Putamen (tissue), 1 donor: Measurements from ENCODE around the gene PPIL6.
"Not testable (repeated sequence)": the region's sequence is repeated elsewhere in the genome, so short reads cannot be mapped to it uniquely, and the experiment has no call there.

ENCODE experiments used
- DNase-seq: peaks from one replicate; pipeline ENCODE4 v3.0.0-alpha.2; 2016; ENCODE audit warnings: low spot score

Gene PPIL6

GRCh38 chr6:109393886-109394281, 46.5 kb downstream of the PPIL6 start:
- DNase-seq = no peak

DNA sequence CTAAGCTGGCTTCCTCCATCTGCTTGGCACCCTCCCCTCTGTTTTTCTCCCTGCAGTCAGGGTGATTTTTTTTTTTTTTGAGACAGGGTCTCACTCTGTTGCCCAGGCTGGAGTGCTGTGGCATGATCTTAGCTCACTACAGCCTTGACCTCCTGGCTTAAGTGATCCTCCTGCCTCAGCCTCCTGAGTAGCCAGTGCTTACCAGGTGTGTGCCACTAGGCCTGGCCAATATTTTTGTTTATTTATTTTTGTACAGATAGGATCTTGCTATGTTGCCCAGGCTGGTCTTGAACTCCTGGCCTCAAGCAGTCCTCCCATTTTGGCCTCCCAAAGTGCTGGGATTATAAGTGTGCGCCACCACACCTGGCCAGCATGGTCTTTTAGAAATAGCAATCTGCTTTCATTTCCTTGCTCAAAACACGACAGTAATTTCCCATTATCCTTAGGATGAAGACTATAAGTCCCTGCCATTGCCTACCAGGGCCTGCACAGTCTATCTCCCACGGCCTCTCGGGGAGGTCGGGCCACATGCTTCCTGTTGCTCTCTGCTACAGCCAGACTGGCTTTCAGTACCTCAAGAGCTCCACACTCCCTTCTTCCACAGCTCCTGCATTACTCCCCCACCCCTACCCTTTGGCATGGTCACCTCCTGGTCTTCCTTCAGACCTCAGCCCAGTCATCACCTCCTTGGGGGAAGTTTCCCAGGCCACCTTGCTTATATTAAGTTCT, 47.1 kb downstream of the PPIL6 start:
- DNase-seq = no peak

DNA sequence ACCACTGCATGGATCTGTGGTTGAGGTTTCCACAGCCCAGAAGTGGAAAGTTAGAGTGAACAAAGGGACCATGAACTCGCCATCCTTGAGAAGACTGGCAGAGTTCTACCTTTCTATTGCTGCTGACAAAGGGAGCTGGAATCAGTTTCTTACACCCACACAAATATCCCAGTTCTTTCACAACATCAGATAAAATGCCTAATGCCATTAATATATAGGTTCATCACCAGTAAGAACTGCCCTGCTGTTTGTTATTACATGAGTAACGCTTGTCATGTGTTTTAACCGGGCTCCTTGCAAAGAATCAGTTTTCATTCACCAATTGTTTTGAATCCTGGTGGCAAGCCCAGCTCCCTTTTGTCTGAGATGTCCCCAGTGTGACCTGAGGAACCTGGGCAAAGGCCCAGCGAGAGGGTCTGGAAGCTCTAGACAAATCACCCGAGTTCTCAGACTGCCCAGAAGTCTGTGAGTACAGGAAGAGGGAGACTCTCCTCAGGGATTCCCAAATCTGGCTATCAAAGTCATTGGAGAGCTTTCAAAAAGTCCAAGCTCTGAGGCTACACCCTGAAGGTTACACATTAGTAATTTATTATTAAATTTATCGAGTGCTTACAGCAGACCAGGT, 50.7 kb downstream of the PPIL6 start:
- no peak for DNase-seq

DNA sequence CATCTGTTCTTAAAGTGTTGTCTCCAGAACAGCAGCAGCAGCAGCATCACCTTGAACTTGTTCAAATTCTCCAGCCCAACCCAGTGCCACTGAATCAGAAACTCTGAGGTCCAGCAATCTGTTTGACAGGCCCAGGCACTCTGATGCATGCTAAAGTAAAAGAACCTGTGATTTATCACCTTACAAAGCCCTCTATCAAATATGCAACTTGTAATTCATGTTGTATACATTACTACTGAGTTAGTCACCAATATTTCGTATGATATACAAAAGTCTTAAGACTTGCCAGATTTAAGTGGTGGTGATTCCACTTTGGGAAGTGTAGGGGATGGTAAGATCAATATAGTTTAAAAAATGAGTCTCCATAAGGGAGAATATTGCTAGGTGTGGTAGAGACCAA, 52.2 kb downstream of the PPIL6 start:
- no peak for DNase-seq

- no peak for DNase-seq
Observed at GRCh38 chr6:109383438-109383940, 56.9 kb downstream of the PPIL6 start.

DNA sequence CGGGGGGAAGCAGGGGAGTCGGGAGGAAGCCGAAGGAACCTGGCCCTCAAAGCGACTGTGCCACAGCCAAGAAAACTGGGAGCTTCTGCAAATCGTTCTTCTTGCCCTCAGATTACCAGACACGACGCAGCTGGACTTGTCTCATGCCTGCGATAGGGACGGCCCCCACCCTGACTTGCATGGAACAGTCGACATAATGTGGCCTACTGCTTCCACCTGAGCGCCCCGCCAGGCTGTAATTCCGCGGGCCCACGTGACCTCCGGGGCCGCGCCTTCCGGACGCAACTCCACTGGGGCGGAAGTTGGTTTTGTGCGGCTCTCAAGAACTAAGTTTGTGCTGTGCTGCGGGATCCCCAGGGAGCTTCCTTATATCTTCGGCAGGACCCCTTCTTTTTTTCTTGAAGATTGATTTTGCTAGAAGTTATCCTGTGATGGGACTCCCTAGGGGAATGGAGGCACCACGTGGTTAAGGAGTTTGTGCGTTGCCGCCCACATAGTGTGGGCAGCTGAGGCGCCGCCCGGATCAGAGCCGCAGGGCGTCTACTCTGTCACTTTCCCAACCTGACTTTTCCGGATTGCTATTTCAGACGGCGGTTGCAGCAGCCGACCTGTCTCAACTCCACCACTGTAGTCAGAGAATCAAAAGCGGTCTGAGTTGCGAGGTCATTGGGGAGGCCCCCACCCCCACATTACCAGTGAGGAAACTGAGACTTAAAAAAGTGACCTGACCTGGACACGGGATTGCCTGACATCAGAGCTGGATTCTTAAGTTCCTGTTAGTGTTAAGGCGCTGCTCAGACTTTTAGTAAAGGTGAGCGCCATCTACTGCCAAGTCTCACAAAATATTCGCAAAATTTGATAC, 57.6 kb downstream of the PPIL6 start:
- DNase-seq = peak; percentile 94

GRCh38 chr6:109381747-109382575, 58.5 kb downstream of the PPIL6 start, which contains the start of gene CD164:
TSS of gene CD164 (minus strand) at chr6:109382467. CDS start at chr6:109382378, 89 bp downstream.
- DNase-seq = peak; percentile 95

DNA sequence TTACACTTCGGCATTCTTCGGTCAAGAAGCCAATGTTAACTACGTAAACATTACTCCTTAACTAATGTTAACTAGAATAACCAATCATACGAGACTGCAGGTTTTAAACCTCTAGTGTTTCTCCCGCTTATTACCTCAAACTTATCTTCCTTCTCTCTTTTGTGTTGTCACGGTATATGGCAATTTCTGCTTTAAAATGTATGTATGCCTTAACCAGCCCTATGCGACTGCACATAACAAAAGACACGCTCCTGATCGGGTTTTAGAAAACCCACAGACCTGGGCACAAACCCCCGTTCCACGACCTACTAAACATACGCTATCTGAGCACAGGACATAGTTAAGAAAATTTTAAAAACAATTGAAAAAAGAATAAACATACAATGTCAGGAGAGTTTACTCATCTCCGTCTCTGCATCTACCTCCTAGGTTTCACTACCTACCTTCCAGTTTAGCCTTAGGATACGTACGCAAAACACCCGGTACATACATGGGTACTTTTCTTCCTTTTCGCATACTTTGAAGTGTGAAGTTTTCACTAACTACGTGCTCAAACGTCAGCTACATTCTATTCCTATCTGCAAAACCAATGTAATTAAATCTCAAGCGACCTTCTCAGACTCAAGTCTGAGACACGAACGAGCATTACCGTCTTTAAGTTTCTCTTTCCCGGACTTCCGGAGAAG, 59.2 kb downstream of the PPIL6 start:
- no peak for DNase-seq

- no peak for DNase-seq
Observed at GRCh38 chr6:109379711-109380110, 60.7 kb downstream of the PPIL6 start.

DNA sequence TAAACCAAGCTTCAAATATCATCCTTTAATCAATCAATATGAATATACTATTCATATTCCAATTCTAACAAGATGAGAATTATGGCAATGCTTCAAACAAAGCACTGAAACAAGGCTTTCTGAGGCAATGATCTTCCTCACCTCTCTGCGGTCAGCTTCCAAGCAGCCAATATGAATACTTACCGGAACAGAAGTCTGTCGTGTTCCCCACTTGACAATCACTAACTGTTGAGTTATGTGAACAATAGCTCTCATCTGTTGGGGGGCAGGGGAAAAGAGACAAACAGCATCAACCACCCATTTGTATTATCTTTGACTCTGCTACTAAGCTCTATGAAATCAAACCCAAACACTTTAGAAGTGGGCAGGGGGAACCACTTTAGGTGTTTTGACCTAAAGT, 62.7 kb downstream of the PPIL6 start:
- no peak for DNase-seq

GRCh38 chr6:109374326-109374892, 66.0 kb downstream of the PPIL6 start:
- no peak for DNase-seq

DNA sequence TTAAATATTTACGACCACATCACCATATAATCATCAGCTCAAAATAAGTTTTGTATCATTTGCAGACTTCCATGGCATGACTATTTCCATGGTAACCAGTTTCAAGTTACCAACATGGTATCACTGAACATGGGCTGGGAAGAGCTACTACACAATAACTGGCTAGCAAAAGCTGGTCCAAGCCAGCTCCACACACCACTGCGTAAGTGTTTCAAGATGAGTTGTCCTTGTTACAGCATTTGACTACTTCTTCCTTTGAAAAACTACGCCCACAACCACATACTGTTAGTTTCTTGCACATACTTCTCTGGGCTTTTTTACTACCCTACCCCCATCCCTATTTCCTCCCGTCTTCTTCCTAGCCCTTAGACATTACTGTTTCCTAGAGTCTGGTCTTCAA, 66.7 kb downstream of the PPIL6 start:
- DNase-seq = no peak

DNA sequence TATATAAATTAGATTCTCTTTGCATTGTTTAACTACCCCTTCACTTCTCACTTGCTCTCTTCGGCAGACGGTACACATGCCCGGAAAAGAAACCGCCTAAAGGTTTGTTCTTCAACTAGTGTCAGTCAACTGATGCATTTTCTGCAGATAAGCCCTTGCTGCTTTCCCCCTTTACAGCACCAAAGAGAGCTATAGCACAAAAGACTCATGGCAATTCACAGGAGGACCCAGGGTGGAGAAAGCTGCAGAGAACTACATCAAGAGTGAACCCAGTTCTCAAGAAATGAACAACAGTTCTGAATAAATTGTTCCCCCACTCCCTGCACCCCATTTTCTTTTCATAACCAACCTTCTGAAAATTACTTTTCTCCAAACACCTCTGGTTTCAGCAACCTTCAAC, 67.1 kb downstream of the PPIL6 start:
- no peak for DNase-seq

GRCh38 chr6:109372130-109372529, 68.3 kb downstream of the PPIL6 start:
- DNase-seq = no peak

DNA sequence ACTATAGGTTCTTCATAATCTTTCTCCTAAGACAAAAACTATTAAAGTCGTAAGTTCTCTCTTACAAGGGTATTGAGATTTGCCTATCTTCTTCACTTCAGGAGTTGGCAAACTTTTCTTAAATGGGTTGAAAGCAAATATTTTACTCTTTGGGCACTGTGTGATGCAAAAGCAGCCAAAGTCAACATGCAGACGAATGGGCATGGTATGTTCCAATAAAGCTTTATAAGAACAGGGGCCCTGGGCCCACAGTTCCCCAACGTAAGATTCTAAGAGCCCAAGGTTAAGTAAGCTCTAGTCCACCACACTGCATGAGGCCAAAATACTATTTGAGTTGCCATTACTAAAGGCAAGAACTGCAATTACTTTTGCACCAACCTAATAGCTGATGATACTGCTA, 69.6 kb downstream of the PPIL6 start:
- DNase-seq = no peak

DNA sequence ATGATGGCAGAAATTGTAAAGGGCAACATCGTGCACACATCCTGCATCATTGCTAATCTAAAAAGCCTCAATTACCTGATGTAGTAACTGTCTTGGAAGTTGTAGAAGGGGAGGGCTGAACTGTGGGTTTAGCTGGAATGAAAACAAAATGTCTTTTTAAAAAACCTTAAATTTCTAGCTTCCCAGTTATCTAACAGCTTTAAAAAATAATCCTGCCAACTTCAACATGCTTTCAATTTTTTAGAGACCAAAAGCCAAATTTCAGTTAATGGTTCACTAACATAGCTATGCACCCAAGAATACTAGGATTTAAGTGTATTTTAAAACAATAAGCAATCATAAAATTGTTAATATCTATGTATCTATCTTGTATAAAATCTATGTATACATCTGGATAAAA, 70.1 kb downstream of the PPIL6 start:
- DNase-seq = no peak

DNA sequence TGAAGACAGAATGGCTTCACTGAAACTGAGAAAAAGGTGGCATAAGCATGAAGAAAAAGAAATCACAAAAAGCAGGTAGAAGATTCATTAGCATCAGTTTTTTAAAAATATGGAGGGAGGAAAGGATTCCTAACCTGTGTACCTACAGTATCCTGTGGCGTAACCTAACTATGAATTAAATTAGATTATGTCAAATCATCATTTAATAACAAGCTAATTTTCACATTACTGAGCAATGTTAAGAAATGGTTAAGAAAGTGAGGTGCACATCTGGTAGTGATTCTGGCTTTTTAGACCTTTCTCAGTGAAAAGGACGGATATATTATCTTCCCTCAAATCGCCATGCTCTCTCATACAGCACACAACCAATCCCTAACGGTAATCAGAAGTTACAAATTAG, 70.7 kb downstream of the PPIL6 start:
- no peak for DNase-seq

DNA sequence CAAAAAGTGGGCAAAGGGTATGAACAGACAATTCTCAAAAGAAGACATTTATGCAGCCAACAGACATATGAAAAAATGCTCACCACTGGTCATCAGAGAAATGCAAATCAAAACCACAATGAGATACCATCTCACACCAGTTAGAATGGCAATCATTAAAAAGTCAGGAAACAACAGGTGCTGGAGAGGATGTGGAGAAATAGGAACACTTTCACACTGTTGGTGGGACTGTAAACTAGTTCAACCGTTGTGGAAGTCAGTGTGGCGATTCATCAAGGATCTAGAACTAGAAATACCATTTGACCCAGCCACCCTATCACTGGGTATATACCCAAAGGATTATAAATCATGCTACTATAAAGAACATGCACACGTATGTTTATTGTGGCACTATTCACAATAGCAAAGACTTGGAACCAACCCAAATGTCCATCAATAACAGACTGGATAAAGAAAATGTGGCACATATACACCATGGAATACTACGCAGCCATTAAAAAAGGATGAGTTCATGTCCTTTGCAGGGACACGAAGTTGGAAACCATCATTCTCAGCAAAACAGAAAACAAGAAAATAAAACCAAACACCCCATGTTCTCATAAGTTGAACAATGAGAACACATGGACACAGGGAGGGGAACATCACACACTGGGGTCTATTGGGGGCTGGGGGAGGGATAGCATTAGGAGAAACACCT, 75.9 kb downstream of the PPIL6 start:
- DNase-seq = not testable (repeated sequence)

GRCh38 chr6:109363753-109364152, 76.7 kb downstream of the PPIL6 start:
- no peak for DNase-seq
